GM15510 (cell line): ENCODE measurements around the gene B9D2.

Source experiments
- POLR2A ChIP-seq: IDR thresholded peaks from 3 replicates; pipeline ENCODE4 v1.6.1; 2011; ENCODE audit warnings: borderline replicate concordance; ENCODE audit not compliant: insufficient read length; ENCODE audit errors: extremely low read depth

The B9D2 gene

GRCh38 chr19:41351339-41352245, 12.4 kb downstream of the B9D2 start:
- peak; percentile 51 for TF ChIP-seq POLR2A

DNA sequence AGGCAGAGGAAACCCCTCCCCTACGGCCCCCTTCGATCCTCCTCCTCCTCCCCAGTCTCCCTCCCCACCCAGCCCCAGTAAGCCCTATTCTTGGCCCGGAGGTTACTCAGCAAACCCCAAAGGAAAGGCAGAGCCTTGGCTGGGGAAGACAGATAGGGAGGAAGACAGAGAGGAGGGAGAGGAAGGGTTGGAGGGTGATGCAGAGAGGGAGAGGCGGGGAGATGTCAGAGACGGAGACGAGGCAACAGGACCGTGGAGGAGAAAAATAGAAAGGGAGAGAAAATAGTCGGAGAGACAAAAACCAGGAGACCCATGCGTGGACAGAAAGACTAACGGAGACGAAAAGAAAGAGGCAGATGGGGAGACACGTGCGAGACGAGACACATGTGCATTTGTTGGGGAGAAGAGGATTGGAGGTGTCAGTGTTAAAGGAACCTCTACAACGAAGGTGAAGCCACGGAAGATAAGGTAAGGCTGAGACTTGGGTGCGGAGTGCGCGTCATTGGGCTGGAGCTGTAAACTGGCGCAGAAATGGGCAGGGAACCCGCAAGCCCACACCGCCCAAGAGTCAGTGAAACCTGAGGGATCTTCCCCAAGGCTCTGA, 13.1 kb downstream of the B9D2 start:
- TF ChIP-seq POLR2A = no peak

DNA sequence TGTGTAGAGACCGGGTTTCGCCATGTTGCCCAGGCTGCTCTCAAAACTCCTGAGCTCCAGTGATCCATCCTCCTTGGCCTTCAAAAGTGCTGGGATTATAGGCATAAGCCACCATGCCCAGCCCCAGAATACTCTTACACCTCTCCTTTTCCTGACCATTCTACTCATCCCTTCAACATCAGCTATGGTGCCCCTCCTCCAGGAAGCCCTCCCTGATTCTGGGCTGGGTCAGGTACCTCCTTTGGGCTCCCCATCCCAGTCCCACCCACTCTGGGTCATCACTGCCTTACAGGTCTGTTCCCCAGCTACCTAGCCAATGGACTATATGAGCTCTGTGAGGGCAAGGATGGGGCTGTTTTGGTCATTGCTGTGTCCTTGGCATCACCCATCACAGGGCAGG, 19.8 kb downstream of the B9D2 start:
- no peak for TF ChIP-seq POLR2A

- TF ChIP-seq POLR2A = no peak
Observed at GRCh38 chr19:41341669-41342490, 22.1 kb downstream of the B9D2 start.

GRCh38 chr19:41339936-41340335, 24.0 kb downstream of the B9D2 start:
- no peak for TF ChIP-seq POLR2A

DNA sequence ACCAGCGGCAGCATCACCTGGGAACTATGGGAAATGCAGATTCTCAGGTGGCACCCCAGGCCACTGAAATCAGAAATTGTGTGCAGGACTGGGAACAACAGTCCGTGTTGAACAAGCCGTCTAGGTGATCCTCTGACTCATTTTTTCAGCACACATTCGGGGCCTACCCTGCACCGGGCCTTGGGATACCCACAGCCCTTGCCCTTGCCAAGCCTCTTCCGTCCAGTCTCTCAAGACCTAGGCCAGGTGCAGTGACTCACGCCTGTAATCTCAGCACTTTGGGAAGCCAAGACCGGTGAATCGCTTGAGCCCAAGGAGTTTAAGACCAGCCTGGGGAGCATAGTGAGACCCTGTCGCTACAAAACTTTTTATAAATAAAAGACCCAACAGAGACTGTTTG, 28.5 kb downstream of the B9D2 start:
- no peak for TF ChIP-seq POLR2A

DNA sequence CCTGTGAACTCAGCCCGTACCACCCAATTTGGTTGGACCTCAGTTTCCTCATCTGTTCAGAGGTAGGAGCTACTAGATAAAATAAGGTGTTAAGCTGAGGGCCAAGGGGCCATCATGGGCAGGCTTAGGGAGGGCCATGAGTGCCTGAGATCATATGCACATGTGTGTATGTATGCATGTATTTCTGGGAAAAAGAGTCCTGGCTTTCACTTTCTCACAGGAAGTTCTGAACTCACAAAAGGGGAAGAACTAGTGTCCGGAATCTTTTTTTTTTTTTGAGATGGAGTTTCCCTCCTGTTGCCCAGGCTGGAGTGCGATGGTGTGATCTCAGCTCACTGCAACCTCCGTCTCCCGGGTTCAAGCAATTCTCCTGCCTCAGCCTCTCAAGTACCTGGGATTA, 29.2 kb downstream of the B9D2 start:
- TF ChIP-seq POLR2A = no peak

GRCh38 chr19:41332468-41332867, 31.5 kb downstream of the B9D2 start:
- no peak for TF ChIP-seq POLR2A

- no peak for TF ChIP-seq POLR2A
Observed at GRCh38 chr19:41332000-41332399, 31.9 kb downstream of the B9D2 start.

DNA sequence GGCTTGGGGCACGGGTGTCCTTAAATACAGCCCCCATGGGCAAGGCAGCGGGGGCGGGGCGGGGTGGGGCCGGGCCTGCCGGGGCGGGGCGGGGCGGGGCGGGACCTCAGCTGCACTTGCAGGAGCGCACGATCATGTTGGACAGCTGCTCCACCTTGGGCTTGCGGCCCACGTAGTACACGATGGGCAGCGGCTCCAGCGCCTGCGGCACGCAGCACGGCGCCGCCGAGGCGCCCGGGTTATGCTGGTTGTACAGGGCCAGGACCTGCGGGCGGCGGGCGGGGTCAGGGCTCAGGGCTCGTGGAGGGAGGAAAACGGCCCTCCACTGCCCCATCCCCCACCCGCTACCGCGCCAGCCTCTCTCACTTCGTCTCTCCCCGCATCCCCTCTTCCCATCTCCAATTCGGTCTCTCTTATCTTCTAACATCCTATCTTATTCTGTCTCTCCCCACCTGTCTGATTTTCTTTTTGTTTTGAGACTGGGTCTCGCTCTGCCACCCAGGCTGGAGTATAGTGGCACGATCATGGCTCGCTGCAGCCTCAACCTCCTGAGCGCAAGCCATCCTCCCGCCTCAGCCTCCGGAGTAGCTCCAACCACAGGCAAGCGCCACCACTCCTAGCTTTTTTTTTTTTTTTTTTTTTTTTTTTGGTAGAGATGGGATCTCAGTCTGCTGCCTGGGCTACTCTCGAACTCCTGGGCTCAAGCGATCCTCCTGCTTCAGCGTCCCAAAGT, 32.8 kb downstream of the B9D2 start:
- no peak for TF ChIP-seq POLR2A

DNA sequence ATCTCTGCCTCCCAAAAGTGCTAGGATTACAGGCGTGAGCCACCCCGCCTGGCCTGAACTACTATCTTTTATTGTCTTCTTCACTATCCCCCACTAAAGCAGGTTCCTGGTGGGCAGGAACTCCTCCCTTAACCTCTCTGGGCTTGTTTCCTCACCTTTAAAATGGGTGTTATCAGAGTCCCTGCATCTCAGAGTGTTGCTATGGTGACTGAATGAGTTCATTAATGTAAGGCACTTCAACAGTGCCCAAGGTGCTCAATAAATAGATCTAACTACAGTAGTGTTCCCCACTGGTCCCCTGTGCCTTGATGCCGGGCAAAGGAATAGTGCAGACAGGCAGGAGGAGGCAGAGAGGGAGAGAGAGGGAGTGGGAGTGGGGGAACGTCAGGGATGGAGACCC, 33.5 kb downstream of the B9D2 start:
- no peak for TF ChIP-seq POLR2A

DNA sequence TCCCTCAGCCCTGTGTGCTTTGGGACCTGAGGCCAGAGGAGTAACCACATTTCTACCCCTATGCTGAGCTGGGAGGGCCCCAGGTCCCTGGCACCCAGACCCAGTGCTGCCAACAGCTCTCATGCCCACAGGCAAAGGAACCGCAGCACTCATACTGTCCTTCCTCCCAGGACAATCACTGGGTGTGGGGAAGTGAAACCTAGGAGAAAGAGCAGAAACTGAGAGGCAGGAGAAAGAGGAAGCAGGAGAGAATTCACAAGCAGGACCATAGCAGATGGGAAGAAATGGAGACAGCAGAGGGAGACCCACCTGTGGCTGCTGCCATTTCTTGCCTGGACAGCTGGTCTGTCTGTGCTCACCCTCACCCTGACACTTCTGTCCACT, 35.1 kb downstream of the B9D2 start:
- no peak for TF ChIP-seq POLR2A

DNA sequence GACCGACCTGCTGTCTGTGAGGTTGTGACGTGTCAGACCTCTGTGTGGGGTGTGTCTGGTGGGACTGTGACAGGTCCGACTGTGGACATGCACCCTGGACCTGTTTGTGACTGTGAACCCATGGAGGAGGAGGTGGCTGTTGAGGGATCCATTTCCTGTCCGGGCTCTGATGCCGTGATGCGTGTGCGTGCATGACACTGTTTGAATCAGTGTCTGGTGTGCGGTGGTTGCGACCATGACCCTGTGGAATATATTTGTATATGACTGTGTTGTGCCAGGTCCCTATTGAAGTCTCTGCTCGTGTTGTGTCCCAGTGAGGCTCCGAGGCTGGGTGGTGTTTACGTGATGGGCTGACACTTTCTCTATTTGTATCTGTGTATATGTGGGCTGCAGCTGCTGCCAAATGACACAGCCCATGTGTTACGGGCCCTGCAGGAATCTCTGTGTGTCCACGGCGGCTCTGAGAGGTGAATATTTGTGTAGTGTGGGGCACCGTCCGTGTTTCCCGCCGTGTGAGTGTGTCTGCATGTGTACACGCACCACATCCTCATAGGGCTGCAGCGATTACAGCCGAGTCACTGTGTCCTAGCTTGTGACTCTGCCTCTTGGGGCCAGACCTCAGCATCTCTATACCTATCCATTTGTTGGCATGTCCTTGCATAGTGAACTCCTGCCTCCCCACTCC, 35.6 kb downstream of the B9D2 start:
- TF ChIP-seq POLR2A = no peak

GRCh38 chr19:41327576-41328156, 36.3 kb downstream of the B9D2 start:
- peak; percentile 34 for TF ChIP-seq POLR2A

GRCh38 chr19:41327076-41327575, 36.8 kb downstream of the B9D2 start:
- peak; percentile 48 for TF ChIP-seq POLR2A
